ENCODE data around the gene ANKRD13B. TPM values are rescaled to one million over a fixed set of nuclear protein-coding genes. Genes with fewer than 3 reads are reported as not detected.

ANKRD13B gene
- total RNA-seq, 3 donors from 2014 or later (not counting 1 experiment from before 2014, with no cell fraction given): 2.3 to 6.6 (median 4.0) TPM

GRCh38 chr17:29612094-29612403 lies 19.1 kb downstream of the ANKRD13B start:
- peaks cover 13 to 48% of the 10 kb centered on the region in 2 donors for H3K4me1 Mint-ChIP-seq
- DNase-seq (peak in 1 of 2 donors; percentile 17), ATAC-seq (no peak)
- WGBS (ENCODE audit: insufficient coverage): 94% methylated on average over 12 of the region's 12 CpGs
- H3K36me3 ChIP-seq (ENCODE audit: control insufficient read depth, insufficient read depth, low read length): no peaks in the 10 kb centered on the region
- no peaks in the 10 kb centered on the region for H3K36me3 Mint-ChIP-seq
- H3K9me3 ChIP-seq (ENCODE audit: control insufficient read depth, insufficient read depth, low read length): no peaks in the 10 kb centered on the region
- H3K9me3 Mint-ChIP-seq: no peaks in the 10 kb centered on the region
- H3K27ac Mint-ChIP-seq: no peak overlapping the region
- no peaks in the 10 kb centered on the region for H3K27me3 ChIP-seq (ENCODE audit: control insufficient read depth, insufficient read depth, low read length)
- H3K27ac ChIP-seq (ENCODE audit: low read length): no peak overlapping the region
- intact Hi-C loops (cut with micrococcal nuclease): loop anchor here (10.0 kb wide), 1 partner anchor 47 kb away; the partner anchor contains the start of genes ABHD15 and TP53I13
- H3K4me3 ChIP-seq (ENCODE audit: low read length): no peak overlapping the region
- no peaks in the 10 kb centered on the region for H3K27me3 Mint-ChIP-seq (ENCODE audit: low read depth in 2 of 2)
- no peak overlapping the region for H3K4me3 Mint-ChIP-seq
- peaks cover 57% of the 10 kb centered on the region for H3K4me1 ChIP-seq (ENCODE audit: control insufficient read depth, insufficient read depth, low read length)
- TF ChIP-seq, protein P1, sequence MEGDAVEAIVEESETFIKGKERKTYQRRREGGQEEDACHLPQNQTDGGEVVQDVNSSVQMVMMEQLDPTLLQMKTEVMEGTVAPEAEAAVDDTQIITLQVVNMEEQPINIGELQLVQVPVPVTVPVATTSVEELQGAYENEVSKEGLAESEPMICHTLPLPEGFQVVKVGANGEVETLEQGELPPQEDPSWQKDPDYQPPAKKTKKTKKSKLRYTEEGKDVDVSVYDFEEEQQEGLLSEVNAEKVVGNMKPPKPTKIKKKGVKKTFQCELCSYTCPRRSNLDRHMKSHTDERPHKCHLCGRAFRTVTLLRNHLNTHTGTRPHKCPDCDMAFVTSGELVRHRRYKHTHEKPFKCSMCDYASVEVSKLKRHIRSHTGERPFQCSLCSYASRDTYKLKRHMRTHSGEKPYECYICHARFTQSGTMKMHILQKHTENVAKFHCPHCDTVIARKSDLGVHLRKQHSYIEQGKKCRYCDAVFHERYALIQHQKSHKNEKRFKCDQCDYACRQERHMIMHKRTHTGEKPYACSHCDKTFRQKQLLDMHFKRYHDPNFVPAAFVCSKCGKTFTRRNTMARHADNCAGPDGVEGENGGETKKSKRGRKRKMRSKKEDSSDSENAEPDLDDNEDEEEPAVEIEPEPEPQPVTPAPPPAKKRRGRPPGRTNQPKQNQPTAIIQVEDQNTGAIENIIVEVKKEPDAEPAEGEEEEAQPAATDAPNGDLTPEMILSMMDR (IDR thresholded peaks at IDR 0.05): no peak

- Mint-ChIP-seq H3K36me3 (no peaks in the 10 kb centered on the region), H3K27me3 (ENCODE audit: low read depth in 2 of 2) (no peaks in the 10 kb centered on the region), H3K4me3 (peak overlapping the region; percentile 58), H3K27ac (no peak overlapping the region), H3K9me3 (no peaks in the 10 kb centered on the region), H3K4me1 (peaks cover 13 to 54% of the 10 kb centered on the region in 2 donors)
- Histone ChIP-seq H3K36me3 (ENCODE audit: control insufficient read depth, insufficient read depth, low read length) (no peaks in the 10 kb centered on the region), H3K9me3 (ENCODE audit: control insufficient read depth, insufficient read depth, low read length) (no peaks in the 10 kb centered on the region), H3K27ac (ENCODE audit: low read length) (no peak overlapping the region), H3K4me1 (ENCODE audit: control insufficient read depth, insufficient read depth, low read length) (peaks cover 62% of the 10 kb centered on the region), H3K27me3 (ENCODE audit: control insufficient read depth, insufficient read depth, low read length) (no peaks in the 10 kb centered on the region), H3K4me3 (ENCODE audit: low read length) (no peak overlapping the region)
- peak in 1 of 2 donors; percentile 18 for DNase-seq
- ATAC-seq: no peak
- 56% methylated on average over 84 of the region's 85 CpGs for WGBS (ENCODE audit: insufficient coverage)
- intact Hi-C loops (cut with micrococcal nuclease): loop anchor here (10.0 kb wide), 1 partner anchor 48 kb away; the partner anchor contains the start of genes ABHD15 and TP53I13
- TF ChIP-seq, protein P1 (IDR thresholded peaks at IDR 0.05): no peak
These were observed 19.7 kb downstream of the ANKRD13B start for GRCh38 chr17:29612404-29613280.

DNA sequence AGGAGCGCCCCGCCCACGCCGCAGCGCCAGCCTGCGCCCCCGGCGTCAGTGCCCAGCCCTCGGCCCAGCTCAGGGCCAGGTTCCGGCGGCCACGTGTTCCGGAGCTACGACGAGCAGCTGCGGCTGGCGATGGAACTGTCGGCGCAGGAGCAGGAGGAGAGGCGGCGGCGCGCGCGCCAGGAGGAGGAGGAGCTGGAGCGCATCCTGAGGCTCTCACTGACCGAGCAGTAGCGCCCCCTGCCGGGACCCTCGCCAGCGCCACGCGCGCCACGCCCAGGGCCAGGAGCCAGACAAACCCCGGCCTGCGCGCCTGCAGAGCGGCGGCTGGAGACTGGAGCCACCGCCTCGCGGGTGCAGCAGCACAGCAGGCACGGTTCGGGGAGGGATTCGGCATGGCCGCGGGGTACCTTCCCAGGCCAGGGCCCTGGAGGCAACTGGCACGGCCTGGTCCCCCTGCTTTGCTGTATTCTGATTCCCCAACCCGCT lies 20.5 kb downstream of the ANKRD13B start:
- peak overlapping the region; percentile 7 for H3K4me3 ChIP-seq (ENCODE audit: low read length)
- intact Hi-C loops (cut with micrococcal nuclease): loop anchor here (10.0 kb wide), 1 partner anchor 49 kb away; the partner anchor contains the start of genes ABHD15 and TP53I13
- H3K27ac Mint-ChIP-seq: no peak overlapping the region

More for the DNA sequence above, 20.5 kb downstream of the ANKRD13B start:
- peak overlapping the region; percentile 28 for H3K4me3 Mint-ChIP-seq
- TF ChIP-seq, protein P1 (IDR thresholded peaks at IDR 0.05): peak; percentile 90
- H3K4me1 ChIP-seq (ENCODE audit: control insufficient read depth, insufficient read depth, low read length): peaks cover 65% of the 10 kb centered on the region
- ATAC-seq (peak; percentile 26 to 48 (median 35)), DNase-seq (peak; percentile 90 to 94)
- no peak overlapping the region for H3K27ac ChIP-seq (ENCODE audit: low read length)
- no peaks in the 10 kb centered on the region for H3K36me3 ChIP-seq (ENCODE audit: control insufficient read depth, insufficient read depth, low read length)
- no peaks in the 10 kb centered on the region for H3K36me3 Mint-ChIP-seq
- no peaks in the 10 kb centered on the region for H3K27me3 Mint-ChIP-seq (ENCODE audit: low read depth in 2 of 2)
- no peaks in the 10 kb centered on the region for H3K9me3 Mint-ChIP-seq
- no peaks in the 10 kb centered on the region for H3K9me3 ChIP-seq (ENCODE audit: control insufficient read depth, insufficient read depth, low read length)
- H3K27me3 ChIP-seq (ENCODE audit: control insufficient read depth, insufficient read depth, low read length): no peaks in the 10 kb centered on the region
- 1% methylated on average over 50 of the region's 50 CpGs for WGBS (ENCODE audit: insufficient coverage)
- H3K4me1 Mint-ChIP-seq: peaks cover 14 to 58% of the 10 kb centered on the region in 2 donors

Measured in natural killer cell (primary cell).